Transverse colon (tissue), 4 donors: ENCODE results near the gene GABARAP. TPM values are rescaled to one million over a fixed set of nuclear protein-coding genes. Genes with fewer than 3 reads are reported as not detected.
A peak's percentile ranks its signal among the peaks of the same experiment; 100 is the strongest.

Source experiments
- DNase-seq: peaks from one replicate; pipeline ENCODE4 v3.0.0-alpha.2; 2019
- H3K27ac ChIP-seq, 4 donors: fragments of 200-600 bp; sonication (generic); 2 replicates each; pipeline ENCODE4 v1.5.1; 2016 to 2018; ENCODE audit warnings: inconsistent platforms in 4 of 4
- H3K27me3 ChIP-seq: fragments of 200-600 bp; sonication (generic); 2 replicates; pipeline ENCODE4 v1.5.1; 2017; ENCODE audit warnings: inconsistent platforms
- H3K36me3 ChIP-seq, 4 donors: fragments of 200-600 bp; sonication (generic); 2 replicates each; pipeline ENCODE4 v1.5.1; 2017 to 2019; ENCODE audit warnings: inconsistent platforms in 4 of 4
- H3K4me1 ChIP-seq, 4 donors: fragments of 200-600 bp; sonication (generic); 2 replicates each; pipeline ENCODE4 v1.5.1; 2017 to 2020; ENCODE audit warnings: inconsistent platforms in 4 of 4
- H3K4me3 ChIP-seq, 4 donors: fragments of 200-600 bp; sonication (generic); 1 replicate in 1 of 4; 2 replicates in 3 of 4; pipeline versions ENCODE4 v1.5.1 to v1.6.1; 2017 to 2019; ENCODE audit warnings: inconsistent platforms in 4 of 4
- H3K9me3 ChIP-seq, 2 donors: fragments of 200-600 bp; sonication (generic); 2 replicates each; pipeline ENCODE4 v1.5.1; 2017 to 2019; ENCODE audit warnings: inconsistent platforms in 2 of 2
- CTCF ChIP-seq, 5 experiments: fragments of 200-600 bp in 3 of 5; fragments of 450-650 bp in 2 of 5; sonication (generic) in 3 of 5; IDR thresholded peaks; 1 replicate in 2 of 5; 2 replicates in 3 of 5; pipeline ENCODE4 v1.5.1; 2016 to 2017; ENCODE audit warnings: antibody characterized with exemption in 5 of 5, inconsistent platforms in 3 of 5, mild to moderate bottlenecking in 2 of 5, moderate library complexity in 1 of 5
- EP300 ChIP-seq: sonication (generic); formaldehyde crosslinking; IDR thresholded peaks from one replicate; pipeline ENCODE4 v1.6.1; 2017; ENCODE audit warnings: antibody characterized with exemption, low read depth
- POLR2A ChIP-seq: fragments of 450-650 bp; IDR thresholded peaks from one replicate; pipeline ENCODE4 v1.6.1; 2016; ENCODE audit warnings: antibody characterized with exemption, mild to moderate bottlenecking, moderate library complexity
- POLR2AphosphoS5 ChIP-seq, 3 donors: sonication (generic); formaldehyde crosslinking; IDR thresholded peaks; one replicate each; pipeline ENCODE4 v1.6.1; 2016; ENCODE audit warnings: antibody characterized with exemption in 3 of 3
- WGBS, 2 donors: methylation state at CpG; one replicate each; pipeline ENCODE4 v1.1.5; 2018; ENCODE audit warnings: low coverage in 1 of 2; 5-methylcytosine and 5-hydroxymethylcytosine counted together
- in situ Hi-C, 4 donors: fragments of 200-750 bp; cut with MboI; loops; one replicate each; pipeline versions ENCODE4 v1.15.0 to v1.15.1; 2017; ENCODE audit warnings: low sequenced_read_pairs in 3 of 4, low pct_ligation_motif_present in 1 of 4, low pct_unique_long_range_greater_than_20kb in 1 of 4
- intact Hi-C: fragments of 100-400 bp; cut with DNase I; formaldehyde crosslinking; loops from one replicate; pipeline ENCODE4 v1.15.1; 2023; ENCODE audit warnings: low total_unique reads
- total RNA-seq, 4 donors: library from RNA; depleted of rRNA; stranded (reverse); fragments of >200 nt; gene quantifications; one replicate each; pipeline ENCODE4 v1.1.0, GENCODE V29; 2016

The GABARAP gene
- total RNA-seq, 4 donors from 2014 or later, result 209 to 479 (median 394) TPM

- in situ Hi-C loops, result no loop called here
- intact Hi-C loops, result no loop called here
These were observed 20.8 kb downstream of the GABARAP start for GRCh38 chr17:7221278-7222092.

GRCh38 chr17:7220593-7221277 is 21.5 kb downstream of the GABARAP start:
- Histone ChIP-seq H3K9me3 (no peaks in the 10 kb centered on the region), H3K4me3 (peak overlapping the region; percentile 87 to 100 (median 96)), H3K36me3 (peaks cover 0 to 11% (median 4%) of the 10 kb centered on the region in 4 donors), H3K27ac (peak overlapping the region; percentile 100), H3K4me1 (peaks cover 27 to 52% (median 47%) of the 10 kb centered on the region in 4 donors), H3K27me3 (no peaks in the 10 kb centered on the region)
- in situ Hi-C loops, result no loop called here
- WGBS, 2 donors, result 0 to 15% methylated on average over 1 to 10 of the region's 11 CpGs
- no peak for TF ChIP-seq POLR2AphosphoS5 (IDR thresholded peaks at IDR 0.05)
- TF ChIP-seq POLR2A, result no peak
- no peak for TF ChIP-seq EP300
- peak; percentile 24 to 66 (median 52) for TF ChIP-seq CTCF (IDR thresholded peaks at IDR 0.05)
- intact Hi-C loops, result no loop called here
- peak; percentile 77 for DNase-seq

More at GRCh38 chr17:7221278-7222092, 20.8 kb downstream of the GABARAP start:
- Histone ChIP-seq H3K27me3 (no peaks in the 10 kb centered on the region), H3K27ac (peak overlapping the region; percentile 100), H3K4me3 (peak overlapping the region in 2 of 4 donors; percentile 94 to 99), H3K4me1 (peaks cover 27 to 45% (median 40%) of the 10 kb centered on the region in 4 donors), H3K9me3 (no peaks in the 10 kb centered on the region), H3K36me3 (peaks cover 0 to 12% (median 4%) of the 10 kb centered on the region in 4 donors)
- WGBS, 2 donors, result 64% methylated on average over 10 of the region's 10 CpGs; no CpG with 5 or more reads in 1 of the 2 donors
- TF ChIP-seq POLR2A (no peak), EP300 (no peak), CTCF (IDR thresholded peaks at IDR 0.05) (no peak), POLR2AphosphoS5 (IDR thresholded peaks at IDR 0.05) (no peak)
- no peak for DNase-seq

- TF ChIP-seq CTCF (IDR thresholded peaks at IDR 0.05) (no peak), POLR2AphosphoS5 (IDR thresholded peaks at IDR 0.05) (peak; percentile 75 to 96 (median 95)), POLR2A (peak; percentile 74), EP300 (peak; percentile 68)
- H3K9me3 ChIP-seq, result no peaks in the 10 kb centered on the region
- H3K27ac ChIP-seq, result peak within 1 kb of the TSS; percentile 100
- H3K36me3 ChIP-seq, result peaks cover 0 to 11% (median 3%) of the 10 kb centered on the region in 4 donors
- 0% methylated on average over 53 of the region's 63 CpGs; no CpG with 5 or more reads in 1 of the 2 donors for WGBS, 2 donors
- peaks cover 30 to 60% (median 53%) of the 10 kb centered on the region in 4 donors for H3K4me1 ChIP-seq
- peak; percentile 93 for DNase-seq
- intact Hi-C loops (no loop called here), in situ Hi-C loops (loop anchor here in 1 of 4 donors (10.0 kb wide), 1 partner anchor 175 kb away; the partner anchor contains the start of gene SLC16A11)
- H3K27me3 ChIP-seq, result no peaks in the 10 kb centered on the region
- H3K4me3 ChIP-seq, result peak within 1 kb of the TSS; percentile 87 to 100 (median 96)
These were observed 22.2 kb downstream of the GABARAP start, which contains the start of the genes ACADVL and DLG4 for GRCh38 chr17:7219812-7220592. Gene ACADVL (plus strand): TSS chr17:7219938. CDS start chr17:7219985, 47 bp downstream. Gene DLG4 (minus strand): TSS chr17:7219836.
